Measurements from ENCODE around the gene MPC1L. TPM values are rescaled to one million over a fixed set of nuclear protein-coding genes. Genes with fewer than 3 reads are reported as not detected.
A peak's percentile ranks its signal among the peaks of the same experiment; 100 is the strongest.

The MPC1L gene
- total and polyA plus RNA-seq, 2 of the 4 experiments (the other 2 are of a cell fraction) = not detected

- Histone ChIP-seq H3K27me3 (ENCODE audit: control insufficient read depth, insufficient read depth, low read length) (no peaks in the 10 kb centered on the region), H3K79me1 (ENCODE audit: low read depth in 1 of 2, low read length in 2 of 2) (peaks cover 0 to 10% of the 10 kb centered on the region in 2 experiments; a peak in 1 of 4 replicates), H3K9ac (ENCODE audit: low read depth, low read length) (peak overlapping the region; percentile 52), H3K56ac (ENCODE audit: extremely low read depth, insufficient read depth, low read length) (no peak overlapping the region), H3K4ac (ENCODE audit: low read depth, low read length) (peak overlapping the region; percentile 77; the same call in 1 of the 2 replicates), H2AFZ (replicated peaks; ENCODE audit: low read length, poor library complexity) (peak overlapping the region; percentile 95), H3K36me3 (ENCODE audit: control insufficient read depth, insufficient read depth, low read length) (no peaks in the 10 kb centered on the region), H3K9me1 (ENCODE audit: insufficient read depth, low read length) (0 out of 2 replicates have a peak, but pooled peaks cover 4% of the 10 kb centered on the region), H2AK5ac (ENCODE audit: low read depth, low read length) (no peak overlapping the region), H2AK9ac (replicated peaks; ENCODE audit: low read depth, low read length, poor library complexity) (peak overlapping the region; percentile 67), H2BK20ac (ENCODE audit: low read depth, low read length) (no peak overlapping the region), H3K9me3 (ENCODE audit: control insufficient read depth, insufficient read depth, low read length) (no peaks in the 10 kb centered on the region), H3K18ac (ENCODE audit: low read depth, low read length) (no peak overlapping the region), H3K4me2 (ENCODE audit: low read depth, low read length) (peak overlapping the region; percentile 76), H4K20me1 (ENCODE audit: insufficient read depth, low read length) (peaks cover 19% of the 10 kb centered on the region), H2BK15ac (ENCODE audit: low read depth, low read length) (peak overlapping the region; percentile 74; the same call in 1 of the 3 replicates), H3K27ac (ENCODE audit: insufficient read depth, low read length) (peak overlapping the region; percentile 51), H3K4me1 (ENCODE audit: control insufficient read depth, insufficient read depth, low read length) (no peaks in the 10 kb centered on the region), H4K91ac (ENCODE audit: insufficient read depth, low read depth, low read length) (no peak overlapping the region; the same call in 1 of the 2 replicates), H3K14ac (replicated peaks; ENCODE audit: low read depth, low read length) (0 out of 2 replicates have a peak overlapping the region, but pooled peaks have one; percentile 81), H2BK5ac (ENCODE audit: low read depth, low read length, poor library complexity, severe bottlenecking) (peak overlapping the region; percentile 44), H4K8ac (ENCODE audit: low read depth in 2 of 2, low read length in 2 of 2) (peak overlapping the region; percentile 90 to 96; a peak in 2 of 4 replicates), H3K4me3 (ENCODE audit: insufficient read depth, low read depth, low read length) (peak overlapping the region; percentile 69), H3K23ac (ENCODE audit: low read depth, low read length) (no peak overlapping the region), H4K5ac (ENCODE audit: low read depth, low read length) (peak overlapping the region; percentile 51), H2BK120ac (ENCODE audit: low read depth, low read length) (no peak overlapping the region; the same call in 1 of the 2 replicates)
- DNase-seq = no peak
- intact Hi-C loops (cut with micrococcal nuclease) (no loop called here), dilution Hi-C loops (cut with HindIII; ENCODE audit: low sequenced_read_pairs, unreplicated experiment) (no loop called here), in situ Hi-C loops (cut with MboI; ENCODE audit: low sequenced_read_pairs) (no loop called here)
- no CpG with 5 or more reads among the region's 12 CpGs for WGBS, 2 experiments (ENCODE audit: extremely low coverage in 2 of 2, insufficient read length in 1 of 2)
- peak; percentile 52 for ATAC-seq (ENCODE audit: low read depth)
- no TSS peak for BruUV-seq (replicated peaks)
- ChIA-PET POLR2A (ENCODE audit: unreplicated experiment) (no interaction called here), CTCF (no interaction called here)
- TF ChIP-seq RAD21 (IDR thresholded peaks at IDR 0.05; ENCODE audit: low read length) (no peak), ELK1 (IDR thresholded peaks at IDR 0.05; ENCODE audit: borderline replicate concordance, low read depth, low read length) (no peak), CEBPB (IDR thresholded peaks at IDR 0.05; ENCODE audit: low read depth, low read length) (peak; percentile 23; the same call in 1 of the 2 replicates)
Observed at GRCh38 chrX:40579900-40580536, 43.2 kb upstream of the MPC1L start.

All from IMR-90 (cell line).